Lower leg skin (tissue), 3 donors: ENCODE measurements around the gene GPC3.
"Not testable (repeated sequence)": the region's sequence is repeated elsewhere in the genome, so short reads cannot be mapped to it uniquely, and the experiment has no call there.

ENCODE experiments used
- CTCF ChIP-seq, 3 donors: fragments of 450-650 bp; IDR thresholded peaks; one replicate each; pipeline ENCODE4 v1.5.1; 2016; ENCODE audit warnings: antibody characterized with exemption in 3 of 3, mild to moderate bottlenecking in 3 of 3, moderate library complexity in 2 of 3
- POLR2A ChIP-seq, 2 donors: fragments of 450-650 bp; IDR thresholded peaks; one replicate each; pipeline ENCODE4 v1.6.1; 2016 to 2017; ENCODE audit warnings: antibody characterized with exemption in 2 of 2, mild to moderate bottlenecking in 1 of 2, moderate library complexity in 1 of 2

GRCh38 chrX:133991057-133991456, 5.7 kb upstream of the GPC3 start:
- not testable (repeated sequence) for TF ChIP-seq CTCF, POLR2A (IDR thresholded peaks at IDR 0.05)
